ENCODE results near the gene TERT. TPM values are rescaled to one million over a fixed set of nuclear protein-coding genes. Genes with fewer than 3 reads are reported as not detected.

TERT gene
- total RNA-seq, 1 experiment from 2014 or later = 0.80 TPM

DNA sequence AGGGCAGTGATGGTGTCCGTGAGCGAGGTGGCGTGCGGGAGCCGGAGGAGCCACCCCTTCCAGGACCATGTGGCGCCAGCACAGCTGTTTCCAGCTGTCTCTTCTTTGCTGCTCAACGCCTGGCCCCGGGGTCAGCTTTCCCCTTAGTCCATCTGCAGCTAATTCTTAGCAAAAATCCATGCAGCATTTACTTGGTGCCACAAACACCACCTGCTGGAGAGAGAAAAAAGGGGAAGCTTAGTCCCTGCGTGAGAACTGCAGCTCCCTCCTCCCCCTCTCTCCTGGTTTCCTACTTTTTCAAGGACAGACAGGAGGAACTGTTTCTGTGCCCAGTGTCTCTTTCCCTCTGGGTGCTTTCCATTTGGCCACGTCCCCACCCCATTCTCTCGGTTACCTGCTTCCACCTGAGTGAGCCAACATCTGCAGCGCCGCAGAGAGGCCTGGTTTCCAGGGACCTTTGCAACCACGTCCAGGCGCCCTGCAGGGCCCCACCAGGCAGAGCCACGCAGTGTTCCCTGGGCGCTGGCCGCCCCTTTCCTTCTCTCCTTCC lies 90.1 kb downstream of the TERT start:
- intact Hi-C loops (cut with micrococcal nuclease) = no loop called here
- no TSS peak for BruUV-seq (replicated peaks)
- CTCF ChIA-PET = interaction anchor here (0.5 to 1.1 kb wide), 3 partner anchors 31 to 440 kb away, joined by 3 to 7 read pairs (median 6); no protein-coding TSS in a partner anchor
- H3K79me2 ChIP-seq (ENCODE audit: low read length) = no peaks in the 10 kb centered on the region
- peak; percentile 53 for ATAC-seq
- POLR2A ChIA-PET (ENCODE audit: unreplicated experiment) = no interaction called here
- H3K4me1 ChIP-seq (ENCODE audit: insufficient read depth, low read length) = no peaks in the 10 kb centered on the region
- H3K4me2 ChIP-seq (ENCODE audit: low read length) = no peak overlapping the region
- no peak overlapping the region for H3K9ac ChIP-seq (ENCODE audit: low read length)
- H4K20me1 ChIP-seq (ENCODE audit: low read length) = no peaks in the 10 kb centered on the region
- H3K4me3 ChIP-seq (ENCODE audit: low read length) = no peak overlapping the region
- H3K36me3 ChIP-seq (ENCODE audit: low read depth, low read length) = no peaks in the 10 kb centered on the region
- DNase-seq = peak; percentile 44
- H3K9me3 ChIP-seq (ENCODE audit: low read length) = no peaks in the 10 kb centered on the region
- no peaks in the 10 kb centered on the region for H3K9me2 ChIP-seq (replicated peaks; ENCODE audit: low read length)
- no peak overlapping the region for H2AFZ ChIP-seq (ENCODE audit: low read length)
- TF ChIP-seq EZH2 (IDR thresholded peaks at IDR 0.05; ENCODE audit: low read length, unreplicated experiment) (no peak), EZH2phosphoT487 (IDR thresholded peaks at IDR 0.05; ENCODE audit: borderline replicate concordance, low read length) (no peak)
- TF ChIP-seq, protein P1, sequence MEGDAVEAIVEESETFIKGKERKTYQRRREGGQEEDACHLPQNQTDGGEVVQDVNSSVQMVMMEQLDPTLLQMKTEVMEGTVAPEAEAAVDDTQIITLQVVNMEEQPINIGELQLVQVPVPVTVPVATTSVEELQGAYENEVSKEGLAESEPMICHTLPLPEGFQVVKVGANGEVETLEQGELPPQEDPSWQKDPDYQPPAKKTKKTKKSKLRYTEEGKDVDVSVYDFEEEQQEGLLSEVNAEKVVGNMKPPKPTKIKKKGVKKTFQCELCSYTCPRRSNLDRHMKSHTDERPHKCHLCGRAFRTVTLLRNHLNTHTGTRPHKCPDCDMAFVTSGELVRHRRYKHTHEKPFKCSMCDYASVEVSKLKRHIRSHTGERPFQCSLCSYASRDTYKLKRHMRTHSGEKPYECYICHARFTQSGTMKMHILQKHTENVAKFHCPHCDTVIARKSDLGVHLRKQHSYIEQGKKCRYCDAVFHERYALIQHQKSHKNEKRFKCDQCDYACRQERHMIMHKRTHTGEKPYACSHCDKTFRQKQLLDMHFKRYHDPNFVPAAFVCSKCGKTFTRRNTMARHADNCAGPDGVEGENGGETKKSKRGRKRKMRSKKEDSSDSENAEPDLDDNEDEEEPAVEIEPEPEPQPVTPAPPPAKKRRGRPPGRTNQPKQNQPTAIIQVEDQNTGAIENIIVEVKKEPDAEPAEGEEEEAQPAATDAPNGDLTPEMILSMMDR (conservative IDR thresholded peaks at IDR 0.05; ENCODE audit: low read depth, low read length) = peak; percentile 52
- H3K27ac ChIP-seq (ENCODE audit: low read length) = no peak overlapping the region
- H3F3A ChIP-seq (ENCODE audit: low read length, unreplicated experiment) = no peaks in the 10 kb centered on the region
- H3K27me3 ChIP-seq (ENCODE audit: low read length) = peaks cover 22% of the 10 kb centered on the region

DNA sequence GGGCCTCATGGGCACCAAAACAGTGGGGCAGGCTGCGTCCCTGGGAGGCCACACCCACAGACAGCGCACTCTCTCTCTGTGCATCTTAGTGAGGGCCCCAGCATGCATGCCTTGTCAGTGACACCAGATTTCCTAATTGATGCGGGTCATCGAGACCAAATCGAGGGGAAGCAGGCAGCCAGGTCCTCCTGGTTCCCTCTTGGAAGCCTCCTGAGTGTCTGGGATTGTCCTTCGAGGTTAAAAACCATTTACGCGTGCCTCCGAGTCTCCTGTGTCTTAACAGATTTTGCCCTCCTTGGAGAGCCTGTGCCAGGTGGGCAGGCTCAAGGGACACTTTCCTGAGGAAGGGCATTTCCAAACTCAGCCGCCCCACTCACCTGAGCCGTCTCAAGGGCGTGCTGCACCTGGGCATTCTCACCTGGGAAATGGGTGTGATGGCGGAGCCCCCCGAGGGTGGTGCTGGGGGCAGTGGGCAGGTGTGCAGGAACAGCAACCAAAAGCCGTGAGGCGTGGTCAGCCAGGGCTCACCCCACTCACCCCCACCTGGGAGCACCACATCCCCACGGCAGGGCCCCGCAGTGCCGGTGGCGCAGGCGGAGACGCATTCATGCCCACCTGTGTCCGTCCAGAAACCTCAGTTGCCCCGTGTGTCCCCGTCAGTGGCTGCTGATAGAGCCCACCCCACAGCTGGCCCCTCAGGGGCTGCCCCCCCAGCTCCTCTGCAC lies 90.7 kb downstream of the TERT start:
- TF ChIP-seq EZH2 (IDR thresholded peaks at IDR 0.05; ENCODE audit: low read length, unreplicated experiment) (no peak), EZH2phosphoT487 (IDR thresholded peaks at IDR 0.05; ENCODE audit: borderline replicate concordance, low read length) (no peak)
- TF ChIP-seq, protein P1 (conservative IDR thresholded peaks at IDR 0.05; ENCODE audit: low read depth, low read length) = no peak
- no peaks in the 10 kb centered on the region for H3F3A ChIP-seq (ENCODE audit: low read length, unreplicated experiment)
- no TSS peak for BruUV-seq (replicated peaks)
- H3K4me3 ChIP-seq (ENCODE audit: low read length) = no peak overlapping the region
- H3K9me2 ChIP-seq (replicated peaks; ENCODE audit: low read length) = no peaks in the 10 kb centered on the region
- H3K27ac ChIP-seq (ENCODE audit: low read length) = no peak overlapping the region
- CTCF ChIA-PET = interaction anchor here (0.5 to 1.1 kb wide), 3 partner anchors 30 to 441 kb away, joined by 3 to 7 read pairs (median 6); no protein-coding TSS in a partner anchor
- no peak overlapping the region for H3K4me2 ChIP-seq (ENCODE audit: low read length)
- no peaks in the 10 kb centered on the region for H3K79me2 ChIP-seq (ENCODE audit: low read length)
- no peak overlapping the region for H2AFZ ChIP-seq (ENCODE audit: low read length)
- ATAC-seq (no peak), DNase-seq (no peak)
- H3K9ac ChIP-seq (ENCODE audit: low read length) = no peak overlapping the region
- no peaks in the 10 kb centered on the region for H3K4me1 ChIP-seq (ENCODE audit: insufficient read depth, low read length)
- no peaks in the 10 kb centered on the region for H3K9me3 ChIP-seq (ENCODE audit: low read length)
- H4K20me1 ChIP-seq (ENCODE audit: low read length) = no peaks in the 10 kb centered on the region
- peaks cover 25% of the 10 kb centered on the region for H3K27me3 ChIP-seq (ENCODE audit: low read length)
- POLR2A ChIA-PET (ENCODE audit: unreplicated experiment) = no interaction called here
- H3K36me3 ChIP-seq (ENCODE audit: low read depth, low read length) = no peaks in the 10 kb centered on the region
- intact Hi-C loops (cut with micrococcal nuclease) = no loop called here

Measured in PC-3 (cell line).